Mucosa of rectum (tissue), 2 donors: Measurements from ENCODE around the gene INSYN1.
"Not testable (repeated sequence)": the region's sequence is repeated elsewhere in the genome, so short reads cannot be mapped to it uniquely, and the experiment has no call there.

Experiments used
- H3K27ac ChIP-seq, 2 donors: one replicate each; pipeline ENCODE4 v1.7.0; 2013; ENCODE audit warnings: inconsistent platforms in 2 of 2, low read depth in 2 of 2, low read length in 2 of 2
- H3K27me3 ChIP-seq, 2 donors: one replicate each; pipeline ENCODE4 v1.7.0; 2013; ENCODE audit warnings: low read length in 2 of 2; ENCODE audit not compliant: control insufficient read depth in 2 of 2, insufficient read depth in 2 of 2
- H3K36me3 ChIP-seq, 2 donors: one replicate each; pipeline ENCODE4 v1.7.0; 2013; ENCODE audit warnings: low read length in 2 of 2; ENCODE audit not compliant: control insufficient read depth in 2 of 2, insufficient read depth in 2 of 2
- H3K4me1 ChIP-seq, 2 donors: one replicate each; pipeline ENCODE4 v1.7.0; 2013; ENCODE audit warnings: low read length in 2 of 2, mild to moderate bottlenecking in 1 of 2; ENCODE audit not compliant: control insufficient read depth in 2 of 2, insufficient read depth in 2 of 2
- H3K4me3 ChIP-seq, 2 donors: one replicate each; pipeline ENCODE4 v1.7.0; 2013; ENCODE audit warnings: low read length in 2 of 2
- H3K9ac ChIP-seq, 2 donors: one replicate each; pipeline ENCODE4 v1.7.0; 2013; ENCODE audit warnings: low read length in 2 of 2, low read depth in 1 of 2, mild to moderate bottlenecking in 1 of 2
- H3K9me3 ChIP-seq, 2 donors: one replicate each; pipeline ENCODE4 v1.7.0; 2013; ENCODE audit warnings: low read length in 2 of 2; ENCODE audit not compliant: control insufficient read depth in 2 of 2
- donor health status: healthy.
- donor health status: Normal muscosa, but diverticular disease.

The INSYN1 gene

GRCh38 chr15:73789521-73790240, 36.5 kb upstream of the INSYN1 start:
- Histone ChIP-seq H3K9ac (no peak overlapping the region), H3K27me3 (no peaks in the 10 kb centered on the region), H3K27ac (no peak overlapping the region), H3K36me3 (no peaks in the 10 kb centered on the region), H3K4me1 (no peaks in the 10 kb centered on the region), H3K4me3 (no peak overlapping the region), H3K9me3 (no peaks in the 10 kb centered on the region)

- Histone ChIP-seq H3K4me1 (no peaks in the 10 kb centered on the region), H3K27me3 (no peaks in the 10 kb centered on the region), H3K9me3 (no peaks in the 10 kb centered on the region), H3K36me3 (no peaks in the 10 kb centered on the region), H3K4me3 (no peak overlapping the region), H3K27ac (no peak overlapping the region), H3K9ac (no peak overlapping the region)
Observed at GRCh38 chr15:73787621-73788020, 34.5 kb upstream of the INSYN1 start.

GRCh38 chr15:73786538-73786937, 33.4 kb upstream of the INSYN1 start:
- Histone ChIP-seq H3K27me3 (no peaks in the 10 kb centered on the region), H3K4me3 (no peak overlapping the region), H3K9me3 (no peaks in the 10 kb centered on the region), H3K4me1 (no peaks in the 10 kb centered on the region), H3K9ac (no peak overlapping the region), H3K27ac (no peak overlapping the region), H3K36me3 (no peaks in the 10 kb centered on the region)

GRCh38 chr15:73785256-73786014, 32.3 kb upstream of the INSYN1 start:
- H3K27me3 ChIP-seq, H3K36me3 ChIP-seq, H3K27ac ChIP-seq, H3K9me3 ChIP-seq, H3K4me3 ChIP-seq, H3K4me1 ChIP-seq, H3K9ac ChIP-seq: not testable (repeated sequence)

- H3K36me3 ChIP-seq, result no peaks in the 10 kb centered on the region
- H3K4me3 ChIP-seq, result no peak overlapping the region
- no peak overlapping the region for H3K27ac ChIP-seq
- no peaks in the 10 kb centered on the region for H3K9me3 ChIP-seq
- H3K27me3 ChIP-seq, result no peaks in the 10 kb centered on the region
- H3K9ac ChIP-seq, result no peak overlapping the region
- H3K4me1 ChIP-seq, result no peaks in the 10 kb centered on the region
Observed at GRCh38 chr15:73784291-73784690, 31.1 kb upstream of the INSYN1 start.

GRCh38 chr15:73782344-73782959, 29.3 kb upstream of the INSYN1 start:
- Histone ChIP-seq H3K4me3 (no peak overlapping the region), H3K9me3 (no peaks in the 10 kb centered on the region), H3K9ac (no peak overlapping the region), H3K27me3 (no peaks in the 10 kb centered on the region), H3K4me1 (no peaks in the 10 kb centered on the region), H3K36me3 (no peaks in the 10 kb centered on the region), H3K27ac (no peak overlapping the region)

GRCh38 chr15:73781038-73781925, 28.1 kb upstream of the INSYN1 start:
- no peak overlapping the region for H3K4me3 ChIP-seq
- no peak overlapping the region for H3K27ac ChIP-seq
- no peaks in the 10 kb centered on the region for H3K9me3 ChIP-seq
- no peak overlapping the region for H3K9ac ChIP-seq
- no peaks in the 10 kb centered on the region for H3K4me1 ChIP-seq
- no peaks in the 10 kb centered on the region for H3K36me3 ChIP-seq
- no peaks in the 10 kb centered on the region for H3K27me3 ChIP-seq

GRCh38 chr15:73779974-73780373, 26.8 kb upstream of the INSYN1 start:
- Histone ChIP-seq H3K9ac (no peak overlapping the region), H3K4me1 (no peaks in the 10 kb centered on the region), H3K27ac (no peak overlapping the region), H3K36me3 (no peaks in the 10 kb centered on the region), H3K4me3 (no peak overlapping the region), H3K27me3 (no peaks in the 10 kb centered on the region), H3K9me3 (no peaks in the 10 kb centered on the region)

- Histone ChIP-seq H3K27me3 (no peaks in the 10 kb centered on the region), H3K4me3 (no peak overlapping the region), H3K27ac (no peak overlapping the region), H3K9ac (no peak overlapping the region), H3K36me3 (no peaks in the 10 kb centered on the region), H3K4me1 (no peaks in the 10 kb centered on the region), H3K9me3 (no peaks in the 10 kb centered on the region)
Observed at GRCh38 chr15:73777741-73778140, 24.6 kb upstream of the INSYN1 start.
